Stimulated activated CD4-positive, alpha-beta T cell treated with anti-CD3 and anti-CD28 coated beads, Interleukin-1b, Interleukin-23, amount 100 ng/mL, for 48 hours (primary cell): ENCODE data around the gene KLHL1.

ENCODE experiments used
- DNase-seq: peaks from one replicate; pipeline ENCODE4 v3.0.0-alpha.2; 2020

Gene KLHL1

DNA sequence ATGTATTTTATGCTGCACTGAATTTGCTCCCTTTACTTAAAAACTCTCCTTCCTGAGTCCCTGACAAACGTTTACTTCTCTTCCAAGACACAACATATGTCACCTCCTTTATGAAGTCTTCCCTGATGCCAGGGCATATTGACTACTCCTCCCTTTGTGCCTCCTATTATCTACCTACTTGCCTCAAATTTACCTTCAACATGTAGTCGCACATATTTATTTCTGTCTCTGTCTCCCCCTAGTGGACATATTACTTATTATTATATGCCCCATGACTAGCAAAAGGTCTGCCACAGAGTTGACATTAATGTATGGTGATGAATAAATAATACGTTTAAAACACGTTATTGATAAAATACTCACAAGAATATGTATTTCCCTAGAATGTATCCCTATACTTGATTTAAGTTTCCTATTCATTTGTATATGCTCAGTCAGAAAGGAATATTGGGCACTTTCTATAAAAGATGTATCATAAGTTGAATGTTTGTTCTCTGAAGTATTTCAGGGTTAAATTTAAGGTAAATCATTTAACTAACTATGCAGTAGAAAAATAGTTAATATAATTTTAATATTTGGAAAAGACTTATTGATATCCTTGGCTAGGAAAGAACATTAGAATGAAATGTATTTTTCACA lies 250.9 kb downstream of the KLHL1 start:
- no peak for DNase-seq

DNA sequence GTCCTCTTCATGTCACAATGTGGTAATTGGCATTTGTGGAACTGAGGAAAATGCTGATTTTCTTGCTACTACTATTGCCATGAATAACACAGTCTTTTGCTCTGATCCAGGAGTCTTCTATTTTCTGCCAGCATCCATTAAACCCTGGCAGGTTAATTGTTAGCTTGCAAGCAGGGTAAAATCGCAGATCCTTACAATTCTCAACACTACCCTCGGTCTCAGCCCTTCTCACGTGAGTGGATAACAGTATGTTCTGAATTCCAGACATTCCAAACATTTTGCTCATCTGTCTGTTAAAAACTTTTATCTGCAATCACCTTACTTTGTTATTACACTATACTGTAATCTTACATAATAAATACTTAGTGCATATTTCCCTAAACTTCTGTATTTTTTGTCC lies 251.9 kb downstream of the KLHL1 start:
- DNase-seq, result no peak

DNA sequence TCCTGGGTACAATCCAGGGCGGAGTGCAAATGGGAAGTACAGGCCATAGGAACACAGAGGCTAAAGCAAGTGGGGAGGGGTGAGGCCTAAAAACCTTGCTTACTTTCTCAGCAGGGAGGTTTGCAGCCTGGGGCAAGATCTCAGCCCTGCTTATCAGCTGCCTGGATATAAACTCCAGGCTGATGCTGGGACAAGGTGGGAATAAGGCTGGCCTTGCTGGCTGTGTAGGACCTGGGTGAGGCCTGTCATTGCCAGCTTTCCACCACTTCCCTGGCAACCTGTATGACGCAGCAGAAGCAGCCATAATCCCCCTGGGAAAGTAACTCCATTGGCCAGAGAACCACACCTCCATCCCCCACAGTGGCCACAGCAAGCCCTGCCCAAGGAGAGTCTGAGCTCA lies 279.7 kb downstream of the KLHL1 start:
- no peak for DNase-seq

DNA sequence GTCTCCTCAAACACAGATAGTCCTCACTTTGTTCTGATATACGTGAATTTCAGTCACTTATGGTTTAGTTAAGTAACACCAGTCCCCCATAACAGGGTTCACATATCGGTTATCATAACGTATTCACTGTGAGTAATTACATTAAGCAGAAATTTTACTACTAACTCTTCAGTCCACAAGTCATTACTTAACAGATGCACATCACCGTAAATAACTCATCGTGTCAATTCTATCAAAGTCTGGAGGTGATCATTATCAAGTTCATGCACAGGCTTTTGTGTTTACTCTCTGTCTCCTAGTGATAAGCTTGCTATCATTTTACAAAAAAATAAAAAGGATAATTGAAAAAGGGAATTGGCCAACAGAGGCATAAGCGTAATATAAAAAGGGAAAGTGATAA lies 288.1 kb downstream of the KLHL1 start:
- DNase-seq, result no peak

DNA sequence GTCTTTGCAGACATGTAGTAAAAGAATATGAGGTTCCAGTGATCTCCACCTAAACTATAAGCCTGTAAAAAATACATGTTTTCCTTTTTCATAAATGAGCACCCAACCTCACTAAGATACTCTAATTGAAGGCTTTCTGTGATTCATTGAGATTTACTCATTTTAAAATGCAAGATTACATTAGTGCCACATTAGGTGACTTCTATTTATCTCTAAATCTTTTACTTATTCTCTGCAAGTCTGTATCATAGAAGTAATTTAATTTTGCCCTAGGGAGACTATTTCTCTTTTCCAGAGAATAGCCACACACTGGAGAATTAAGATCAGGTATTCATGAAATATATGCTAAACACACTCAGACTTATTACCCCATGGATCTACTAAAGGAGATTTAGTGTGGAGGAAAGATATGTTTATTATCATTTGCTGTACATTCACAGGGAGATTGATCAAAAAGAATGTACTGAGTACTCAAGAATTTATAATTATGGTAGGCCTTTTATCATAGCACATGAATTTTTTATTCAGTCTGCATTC lies 290.9 kb downstream of the KLHL1 start:
- DNase-seq, result no peak

DNA sequence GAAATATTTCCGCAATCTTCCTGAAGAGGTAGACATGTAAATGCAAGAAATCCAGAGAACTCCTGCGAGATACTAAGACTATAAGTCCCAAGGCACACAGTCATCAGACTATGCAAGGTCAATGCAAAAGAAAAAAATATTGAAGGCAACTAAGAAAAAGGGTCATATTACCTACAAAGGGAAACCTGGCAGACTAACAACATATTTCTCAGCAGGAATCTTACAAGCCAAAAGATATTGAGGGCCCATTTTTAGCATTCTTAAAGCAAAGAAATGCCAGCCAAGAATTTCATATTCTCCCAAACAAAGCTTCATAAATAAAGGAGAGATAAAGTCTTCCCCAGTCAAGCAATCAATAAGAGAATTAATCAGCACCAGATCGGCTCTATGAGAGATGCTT lies 299.1 kb downstream of the KLHL1 start:
- DNase-seq, result no peak

DNA sequence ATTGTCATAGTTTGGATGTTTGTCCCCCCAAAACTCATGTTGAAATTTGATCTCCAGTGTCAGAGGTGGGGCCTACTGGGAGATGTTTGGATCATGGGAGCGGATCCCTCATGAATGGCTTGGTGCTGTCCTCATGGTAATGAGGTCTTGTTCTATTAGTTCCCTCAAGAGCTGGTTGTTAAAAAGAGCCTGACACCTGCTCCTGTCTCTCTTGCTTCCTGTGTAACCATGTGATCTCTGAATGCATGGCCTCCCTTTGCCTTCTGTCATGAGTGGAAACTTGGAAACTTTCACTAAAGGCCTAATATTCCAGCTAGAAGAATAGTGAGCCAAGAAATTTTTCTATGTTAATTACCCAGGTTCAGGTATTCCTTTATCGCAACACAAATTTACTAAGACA lies 312.0 kb downstream of the KLHL1 start:
- DNase-seq, result no peak

DNA sequence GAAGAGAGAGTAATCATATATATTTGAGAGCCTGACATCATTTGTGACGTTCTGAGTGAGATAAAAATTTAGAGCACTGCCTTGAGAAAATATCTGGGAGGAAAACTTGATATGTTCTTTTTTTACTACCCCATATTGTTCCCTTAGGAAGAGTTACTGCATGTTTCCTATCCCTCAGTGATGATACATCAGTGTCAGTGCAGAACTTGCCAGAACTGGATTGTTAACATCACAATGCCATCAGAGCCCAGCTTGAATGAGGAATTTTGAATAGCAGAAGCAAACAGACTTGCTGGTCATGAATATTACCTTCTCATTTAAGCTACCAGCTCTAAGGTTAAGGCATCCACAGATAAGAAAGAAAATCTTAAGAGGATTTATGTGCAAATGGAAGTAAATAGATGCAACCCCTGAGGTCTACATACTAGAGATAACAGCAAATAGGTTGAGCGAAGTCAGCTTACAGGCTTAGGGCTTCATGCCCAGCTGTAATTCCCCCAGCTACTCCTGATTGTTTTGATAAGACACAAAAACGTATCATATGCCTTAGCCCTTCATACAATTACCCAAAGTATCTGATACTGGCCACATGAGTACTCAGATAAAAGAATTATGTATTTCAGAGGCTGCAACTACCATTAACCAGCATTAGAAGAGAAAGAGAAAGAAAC lies 314.3 kb downstream of the KLHL1 start:
- DNase-seq, result no peak

DNA sequence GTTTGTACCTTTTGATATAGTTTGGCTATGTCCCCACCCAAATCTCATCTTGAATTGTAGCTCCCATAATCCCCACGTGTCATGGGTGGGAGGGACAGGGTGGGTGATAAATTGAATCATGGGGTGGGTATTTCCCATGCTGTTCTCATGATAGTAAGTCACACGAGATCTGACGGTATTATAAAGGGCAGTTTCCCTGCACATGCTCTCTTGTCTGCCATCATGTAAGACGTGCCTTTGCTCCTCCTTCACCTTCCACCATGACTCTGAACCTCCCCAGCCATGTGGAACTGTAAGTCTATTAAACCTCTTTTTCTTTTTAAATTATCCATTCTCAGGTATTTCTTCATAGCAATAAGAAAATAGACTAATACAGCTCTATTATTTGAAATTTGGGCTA lies 331.3 kb downstream of the KLHL1 start:
- no peak for DNase-seq

DNA sequence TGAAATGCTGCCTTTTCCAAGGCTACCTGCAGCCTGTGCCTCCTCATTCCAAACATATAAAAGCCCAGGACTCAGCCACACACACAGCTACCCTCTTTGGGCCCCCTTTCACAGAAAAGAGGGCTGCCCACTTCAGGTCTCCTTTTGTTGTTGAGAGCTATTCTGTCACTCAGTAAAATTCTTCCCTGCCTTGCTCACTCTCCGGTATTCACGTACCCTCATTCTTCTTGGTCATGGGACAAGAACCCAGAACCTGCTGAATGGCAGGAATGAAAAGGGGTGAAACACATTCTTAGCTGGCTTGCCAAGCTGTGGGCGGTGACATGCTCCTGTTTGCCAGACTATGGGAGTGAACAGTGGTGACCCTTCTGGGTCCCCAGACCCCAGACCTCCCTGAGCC lies 338.6 kb downstream of the KLHL1 start:
- no peak for DNase-seq

DNA sequence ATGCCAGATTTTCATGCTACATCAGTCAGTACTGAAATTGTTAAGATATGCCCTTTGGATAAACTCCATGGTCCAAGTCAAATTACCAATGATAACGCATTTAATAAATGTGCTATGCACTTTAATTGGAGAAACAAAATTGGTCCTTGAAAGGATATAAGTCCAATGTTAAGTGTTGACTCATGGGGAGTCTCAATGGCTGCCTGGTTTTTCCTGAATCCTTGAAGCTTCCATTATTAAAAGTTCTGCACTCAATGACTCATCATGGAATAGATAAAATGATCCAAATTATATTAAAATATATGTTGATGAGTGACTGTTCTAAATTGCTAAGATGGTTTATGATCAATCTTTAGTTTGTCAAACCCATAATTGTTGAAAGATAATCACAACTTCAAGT lies 346.7 kb downstream of the KLHL1 start:
- no peak for DNase-seq

DNA sequence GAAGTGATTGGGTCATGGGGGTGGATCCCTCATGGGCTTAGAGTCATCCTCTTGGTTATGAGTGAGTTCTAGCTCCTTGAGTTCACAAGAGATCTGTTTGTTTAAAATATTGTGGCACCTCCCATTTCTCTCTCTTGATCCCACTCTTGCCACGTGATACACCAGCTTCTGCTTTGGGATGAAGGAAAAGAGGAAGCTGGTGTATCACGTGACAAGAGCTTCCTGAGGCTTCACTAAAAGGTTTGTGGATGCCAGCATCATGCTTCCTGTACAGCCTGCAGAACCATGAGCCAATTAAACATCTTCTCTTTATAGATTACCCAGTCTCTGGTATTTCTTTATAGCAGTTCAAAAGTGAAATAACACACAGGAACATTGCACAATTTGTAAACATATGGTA lies 353.2 kb downstream of the KLHL1 start:
- no peak for DNase-seq

DNA sequence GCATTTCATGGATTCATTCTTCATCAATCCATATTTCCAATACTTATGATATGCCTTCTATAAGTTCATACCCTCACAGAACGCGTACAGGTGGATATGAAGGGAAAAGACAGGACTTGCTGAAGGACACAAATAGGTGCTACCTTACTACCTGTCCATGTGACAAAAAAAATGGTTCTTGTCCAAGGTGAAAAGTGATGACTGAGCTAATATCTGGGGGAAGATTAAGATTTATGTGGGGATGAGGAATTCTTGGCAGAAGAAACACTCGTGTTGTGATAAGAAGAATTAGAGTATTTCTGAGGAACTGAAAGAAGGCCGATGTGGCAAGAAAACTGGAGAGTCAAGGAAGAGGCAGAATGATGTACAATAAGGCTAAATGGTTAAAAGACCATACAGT lies 357.0 kb downstream of the KLHL1 start:
- no peak for DNase-seq

DNA sequence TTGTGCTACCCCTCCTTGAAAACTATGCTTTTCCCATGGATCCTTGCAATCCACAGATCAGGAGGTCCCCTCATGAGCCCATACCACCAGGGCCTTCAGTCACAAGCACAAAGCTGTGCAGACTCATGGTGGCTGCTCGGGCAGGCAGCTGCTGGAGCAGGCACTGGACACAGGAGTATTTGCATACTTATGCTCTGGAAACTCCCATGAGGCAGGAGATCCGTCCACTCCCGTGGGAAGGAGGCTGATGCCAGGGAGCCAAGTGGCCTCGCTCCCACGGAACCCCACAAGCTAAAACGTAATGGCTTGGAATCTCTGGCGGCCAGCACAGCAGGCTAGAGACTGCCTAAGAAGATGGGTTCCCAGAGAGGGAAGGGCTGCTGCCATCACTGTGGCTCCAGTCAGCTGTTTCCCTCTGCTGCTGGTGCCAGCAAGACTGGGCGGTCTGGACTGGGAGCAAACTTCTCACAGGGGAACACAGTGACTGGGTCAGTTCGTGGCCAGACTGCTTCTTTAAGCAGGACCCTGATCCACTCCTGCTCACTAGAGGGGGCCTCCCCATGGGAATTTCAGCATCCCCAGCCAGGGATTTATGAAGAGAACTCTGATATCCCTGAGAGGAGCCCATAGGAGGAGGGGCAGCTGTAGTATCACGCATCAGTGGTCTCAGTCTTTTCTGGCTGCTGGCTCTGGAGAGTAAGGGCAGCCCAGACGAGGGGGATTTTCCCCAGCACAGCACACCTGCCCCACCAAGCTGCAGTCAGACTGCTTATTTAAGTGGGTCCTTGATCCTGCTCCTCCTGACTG lies 370.9 kb downstream of the KLHL1 start:
- DNase-seq, result no peak

DNA sequence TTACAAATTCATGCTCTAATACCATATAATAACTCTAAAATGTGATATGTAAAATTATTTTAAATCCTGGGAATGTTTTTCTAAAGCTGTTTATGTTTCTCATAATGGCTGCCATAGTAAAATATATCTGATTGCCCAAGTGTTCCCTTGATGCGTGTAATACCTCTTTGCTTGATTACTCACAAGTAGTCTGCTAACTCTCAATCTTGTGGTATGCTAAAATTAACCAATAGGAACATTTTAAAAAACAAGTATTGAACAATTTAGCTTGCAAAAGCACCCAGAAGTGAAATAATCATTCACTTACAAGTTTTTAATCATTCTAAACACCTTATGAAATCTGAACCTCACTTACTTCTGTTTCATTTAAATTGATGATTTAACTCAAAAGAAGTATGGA lies 386.6 kb downstream of the KLHL1 start:
- DNase-seq, result no peak

DNA sequence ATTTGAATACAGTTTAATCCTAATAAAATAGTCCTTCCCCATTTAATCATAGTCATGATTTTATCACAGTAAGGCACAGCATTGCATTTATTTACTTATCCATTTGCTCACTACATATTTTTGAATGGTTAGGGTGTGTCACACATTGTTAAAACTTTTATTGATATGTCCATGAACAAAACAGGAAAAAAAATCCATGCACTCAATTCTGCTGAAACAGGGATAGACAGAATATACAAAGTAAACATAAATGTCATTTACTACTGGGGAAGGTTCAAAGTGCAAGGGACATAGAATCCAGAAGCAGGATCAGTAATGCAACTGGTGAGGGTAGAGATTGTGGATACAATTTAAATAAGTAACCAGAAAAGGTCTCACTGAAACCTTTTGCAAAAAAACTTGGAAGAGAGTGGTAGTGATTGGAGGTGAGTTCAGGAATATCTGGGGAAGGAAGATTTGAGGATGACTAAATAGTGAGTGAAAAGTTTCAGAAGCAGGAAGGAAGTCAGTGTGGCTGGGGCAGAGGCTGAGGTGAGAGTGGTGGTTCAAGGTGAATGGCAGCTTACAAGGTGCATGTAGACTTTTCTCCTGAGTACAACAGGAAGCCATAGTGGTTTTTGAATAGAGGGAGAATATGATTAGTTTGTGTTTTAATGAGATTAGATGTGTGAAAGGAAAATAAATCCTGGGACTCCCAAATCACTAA lies 387.8 kb downstream of the KLHL1 start:
- DNase-seq, result no peak

DNA sequence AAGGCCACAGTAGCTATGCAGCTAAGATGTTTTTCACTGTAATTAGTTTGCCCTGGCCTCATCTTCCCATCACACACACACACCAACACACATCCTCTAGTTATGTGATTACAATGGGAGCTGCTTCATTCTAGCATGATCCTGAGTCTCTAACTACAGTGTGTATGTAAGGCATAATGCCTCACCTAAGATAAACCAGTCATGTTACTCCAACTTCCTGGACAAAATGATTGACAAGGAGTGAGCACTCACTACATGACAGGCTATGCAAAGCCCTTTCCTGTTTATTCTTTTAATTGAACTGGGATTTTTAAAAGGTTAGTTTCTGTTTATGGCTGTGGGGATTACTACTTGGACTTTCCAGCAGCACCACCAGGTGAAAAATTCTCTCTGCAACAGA lies 401.4 kb downstream of the KLHL1 start:
- DNase-seq, result no peak

DNA sequence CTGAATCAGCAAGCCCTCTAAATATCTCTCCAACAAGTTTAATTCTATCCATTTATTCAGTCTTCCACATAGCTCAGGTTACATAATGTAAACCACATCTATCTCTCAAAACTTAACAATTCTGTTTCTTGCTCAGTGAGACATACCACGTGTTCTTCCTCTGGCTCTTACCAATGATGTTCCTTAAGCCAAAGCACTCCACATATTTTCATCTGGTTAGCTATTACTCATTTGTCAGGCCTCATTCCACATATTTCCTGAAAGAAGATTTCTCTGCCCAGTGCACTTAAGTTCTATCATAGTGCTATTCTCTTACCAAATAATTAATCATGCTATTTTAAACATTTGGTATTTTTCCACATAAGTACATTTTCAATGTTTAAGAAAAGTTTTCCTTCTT lies 403.9 kb downstream of the KLHL1 start:
- DNase-seq, result no peak

DNA sequence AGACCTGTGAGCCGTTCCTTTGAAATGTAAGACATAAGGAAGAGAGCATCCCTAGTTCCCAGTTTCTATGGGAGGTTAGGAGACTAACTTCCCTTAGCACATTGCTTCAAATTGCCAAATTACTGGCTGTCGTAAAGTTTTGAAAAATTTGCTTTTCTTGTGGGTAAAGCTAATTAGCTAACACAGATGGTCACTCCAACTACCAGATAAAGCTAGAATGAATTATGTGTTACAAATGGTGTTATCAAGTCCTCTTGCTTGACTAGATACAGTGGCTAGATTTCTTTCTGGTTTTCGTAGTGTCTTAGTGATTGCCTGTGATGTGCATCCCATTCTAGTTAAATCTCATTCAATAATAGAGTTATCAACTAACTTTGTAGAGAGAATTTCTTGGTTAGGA lies 417.3 kb downstream of the KLHL1 start:
- no peak for DNase-seq

DNA sequence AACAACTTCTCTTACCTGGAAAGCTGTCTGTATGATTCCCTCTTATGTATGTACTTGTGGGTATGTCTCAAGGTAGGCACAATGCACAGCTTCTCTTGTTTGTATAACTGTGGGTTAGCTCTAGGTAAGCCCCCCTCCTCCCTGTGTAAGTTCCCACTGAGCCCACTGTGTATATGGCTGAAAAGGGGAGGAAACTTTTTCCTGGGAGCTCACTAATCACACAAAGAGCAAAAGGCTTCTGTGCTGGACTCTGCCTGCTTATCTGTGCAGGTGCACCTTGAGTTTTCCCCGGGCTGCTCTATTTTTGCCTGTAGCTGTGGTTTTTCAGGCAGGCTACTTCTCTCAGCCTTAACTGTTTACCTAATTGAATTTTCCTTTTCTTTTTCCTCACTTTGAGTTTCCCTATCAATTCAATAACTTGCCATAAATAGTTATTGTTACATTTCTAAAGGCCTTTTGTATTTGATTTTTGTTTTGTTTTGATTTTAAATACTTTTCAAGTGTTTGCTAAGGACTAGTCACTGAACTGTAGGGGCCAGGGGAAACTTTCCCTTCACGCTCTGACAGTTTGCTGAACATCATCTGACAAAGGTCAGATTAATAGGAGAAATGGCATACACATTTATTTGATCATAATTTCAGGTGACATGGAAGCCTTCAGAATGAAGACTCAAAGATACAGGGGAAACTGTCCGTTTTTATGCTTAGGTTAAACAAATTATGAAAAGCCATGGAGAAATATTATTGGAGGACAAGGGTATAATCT lies 424.1 kb downstream of the KLHL1 start:
- DNase-seq, result no peak

DNA sequence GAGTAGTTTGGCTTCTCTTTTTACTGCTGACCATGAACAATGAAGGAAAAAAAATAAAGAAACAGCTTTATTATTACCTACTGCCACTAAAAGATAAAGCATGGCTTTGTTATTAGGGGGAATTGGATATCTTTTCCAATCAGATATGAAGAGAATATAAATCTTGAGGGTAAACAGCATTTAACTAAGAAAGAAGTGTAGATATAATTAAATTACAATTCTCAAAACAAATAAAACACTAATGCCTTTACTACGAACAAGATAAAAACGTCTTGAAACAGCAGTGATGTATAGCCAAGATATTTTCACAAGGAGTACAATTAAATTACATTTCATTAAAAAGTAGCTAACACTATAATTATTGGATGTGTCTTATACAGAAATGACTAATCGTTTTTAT lies 426.5 kb downstream of the KLHL1 start:
- no peak for DNase-seq

DNA sequence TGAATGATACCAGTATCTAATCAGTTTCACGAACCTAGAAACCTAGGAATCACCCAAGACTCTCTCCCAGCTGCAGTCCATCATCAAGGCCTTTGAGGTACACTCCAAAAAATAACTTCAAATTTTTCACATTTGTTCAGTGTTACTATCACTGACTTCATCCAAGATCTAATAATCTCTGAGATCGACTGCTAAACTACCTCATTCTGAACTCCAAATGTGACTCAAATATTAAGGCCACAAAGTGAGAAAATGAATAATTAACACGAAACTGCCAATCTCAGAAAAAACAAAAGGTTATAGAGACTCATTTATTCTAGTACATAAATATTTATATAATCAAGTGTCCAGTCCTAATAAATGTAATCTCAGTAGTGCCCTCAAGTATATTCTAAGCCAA lies 430.9 kb downstream of the KLHL1 start:
- no peak for DNase-seq

DNA sequence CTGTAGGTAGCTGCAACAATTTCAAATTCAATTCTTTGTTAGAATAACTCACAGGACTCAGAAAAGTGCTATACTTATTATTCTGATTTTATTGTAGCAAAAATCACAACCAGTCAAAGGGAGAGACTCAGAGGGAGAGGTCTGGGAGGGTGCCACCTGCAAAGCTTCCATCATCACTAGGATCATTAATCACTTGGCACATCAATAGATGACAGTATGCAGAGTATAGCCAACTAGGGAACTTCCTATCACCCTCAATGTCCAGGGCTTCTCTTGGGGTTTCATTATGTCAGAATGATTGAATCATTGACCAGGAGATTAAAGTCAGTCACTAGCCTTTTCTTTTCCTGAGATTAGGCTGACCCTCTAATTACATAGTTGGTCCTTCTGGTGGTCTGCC lies 432.0 kb downstream of the KLHL1 start:
- no peak for DNase-seq
